ENCODE data around the gene C1orf232. TPM values are rescaled to one million over a fixed set of nuclear protein-coding genes. Genes with fewer than 3 reads are reported as not detected.

C1orf232 gene
- total RNA-seq, 1 experiment from 2014 or later, result not detected

GRCh38 chr1:26156285-26157038 is 12.3 kb downstream of the C1orf232 start:
- H3K4ac ChIP-seq (ENCODE audit: low read depth, low read length), result no peak overlapping the region
- no peak overlapping the region for H4K91ac ChIP-seq (ENCODE audit: insufficient read length, low read depth, low read length)
- no peak overlapping the region for H3K14ac ChIP-seq (ENCODE audit: insufficient read depth, low read length)
- no peak overlapping the region for H3K23ac ChIP-seq (ENCODE audit: insufficient read length, low read depth, low read length)
- H3K27ac Mint-ChIP-seq, result no peak overlapping the region
- no peak overlapping the region for H2AFZ ChIP-seq (ENCODE audit: low read length)
- H3K56ac ChIP-seq (ENCODE audit: insufficient read length, low read depth, low read length), result no peak overlapping the region
- no CpG with 5 or more reads among the region's 12 CpGs for WGBS (ENCODE audit: extremely low coverage, insufficient read length, low lambda C conversion rate)
- peak overlapping the region; percentile 56 for H3K4me2 ChIP-seq (ENCODE audit: insufficient read depth, insufficient read length, low read length)
- H3K27ac ChIP-seq (ENCODE audit: insufficient read length, low read depth, low read length), result no peak overlapping the region
- H2AK5ac ChIP-seq (ENCODE audit: insufficient read length, low read length), result no peak overlapping the region
- no peak overlapping the region for H2BK5ac ChIP-seq (ENCODE audit: insufficient read length, low read length)
- H2BK20ac ChIP-seq (ENCODE audit: low read depth, low read length, poor library complexity, severe bottlenecking), result no peak overlapping the region
- H3K9me3 ChIP-seq (ENCODE audit: control insufficient read depth, low read depth, low read length), result no peaks in the 10 kb centered on the region
- peaks cover 100% of the 10 kb centered on the region for H3K27me3 Mint-ChIP-seq (ENCODE audit: low read depth)
- no peaks in the 10 kb centered on the region for H3K36me3 Mint-ChIP-seq (ENCODE audit: insufficient read depth in 1 of 3, low read depth in 3 of 3)
- H3K79me2 ChIP-seq (ENCODE audit: insufficient read depth, low read length), result no peaks in the 10 kb centered on the region
- H3T11ph ChIP-seq (ENCODE audit: low read length), result no peak overlapping the region
- peaks cover 11% of the 10 kb centered on the region; the same call in 1 of the 2 replicates for H3K4me1 ChIP-seq (ENCODE audit: insufficient read depth, low read length)
- peak; percentile 73 for DNase-seq
- no peak overlapping the region for H2BK15ac ChIP-seq (ENCODE audit: low read depth, low read length)
- no peak overlapping the region for H2BK12ac ChIP-seq (ENCODE audit: insufficient read length, low read depth, low read length)
- no peaks in the 10 kb centered on the region for H3K79me1 ChIP-seq (ENCODE audit: insufficient read depth, low read depth, low read length, poor library complexity, severe bottlenecking)
- H3K9me3 Mint-ChIP-seq, result no peaks in the 10 kb centered on the region
- H4K5ac ChIP-seq (ENCODE audit: insufficient read length, low read depth, low read length), result no peak overlapping the region
- no peak overlapping the region for H4K8ac ChIP-seq (replicated peaks; ENCODE audit: insufficient read length, low read depth, low read length)
- no peak overlapping the region for H3K9ac ChIP-seq (ENCODE audit: extremely low read depth, insufficient read length, low read length)
- no peak overlapping the region for H3K18ac ChIP-seq (ENCODE audit: insufficient read length, low read depth, low read length)
- TF ChIP-seq CTCF (conservative IDR thresholded peaks at IDR 0.05), result no peak
- H3K4me1 Mint-ChIP-seq, result peaks cover 42 to 56% of the 10 kb centered on the region in 2 experiments
- H3K4me3 Mint-ChIP-seq, result peak overlapping the region; percentile 39 to 75
- peaks cover 39% of the 10 kb centered on the region; the same call in 1 of the 2 replicates for H3K27me3 ChIP-seq (ENCODE audit: insufficient read depth, low read length)
- no peaks in the 10 kb centered on the region for H4K20me1 ChIP-seq (ENCODE audit: control insufficient read depth, insufficient read depth, insufficient read length)
- no peak overlapping the region for H2BK120ac ChIP-seq (ENCODE audit: low read depth, low read length, poor library complexity, severe bottlenecking)
- H3K23me2 ChIP-seq (ENCODE audit: insufficient read length, low read depth, low read length, poor library complexity, severe bottlenecking), result peaks cover 16% of the 10 kb centered on the region

All from H9 (cell line).